CD1c-positive myeloid dendritic cell (primary cell): Measurements from ENCODE around the gene FAM149B1.
"Not testable (repeated sequence)": the region's sequence is repeated elsewhere in the genome, so short reads cannot be mapped to it uniquely, and the experiment has no call there.

Experiments used
- DNase-seq: peaks from one replicate; pipeline ENCODE4 v3.0.0-alpha.2; 2016; ENCODE audit errors: extremely low spot score

FAM149B1 gene

DNA sequence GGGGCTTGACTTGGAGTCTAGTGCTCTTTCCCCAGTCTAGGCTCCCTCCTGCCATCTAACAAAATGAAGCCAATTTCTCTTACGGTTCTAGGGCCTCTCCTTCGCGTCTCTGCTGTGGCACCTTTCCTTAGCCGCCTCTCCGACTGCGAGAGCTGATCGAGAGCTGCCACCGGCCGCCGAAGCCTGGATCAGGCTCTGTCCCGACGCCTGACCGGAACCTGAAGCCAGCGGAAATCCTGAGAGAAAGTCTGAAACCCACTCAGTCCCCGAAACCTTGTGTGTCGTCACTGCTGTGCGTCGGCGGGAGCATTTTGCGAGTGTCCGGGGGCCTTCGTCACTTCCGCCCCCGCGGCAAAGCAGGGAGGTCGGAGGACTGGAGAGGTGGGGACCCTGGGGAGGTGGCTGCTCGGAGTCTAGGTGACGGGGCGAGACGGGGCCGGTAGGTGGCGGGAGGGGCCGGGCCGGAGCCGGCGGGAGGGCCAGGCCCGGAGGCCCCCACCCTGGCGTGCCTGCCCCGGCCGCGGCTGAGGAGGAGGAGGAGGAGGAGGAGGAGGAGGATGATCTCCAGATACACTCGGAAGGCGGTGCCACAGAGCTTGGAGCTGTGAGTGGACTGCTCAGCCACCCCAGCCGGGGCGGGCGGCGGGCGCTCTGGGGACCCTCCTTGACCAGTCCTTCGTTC lies at the start of gene FAM149B1, which contains the start of gene ECD:
FAM149B1 (plus strand) TSS at position 337 of the 682 bp plus-strand sequence; CDS start at position 558, 221 bp downstream.
ECD (minus strand) TSS at position 226 of the 682 bp plus-strand sequence. CDS start 4,071 bp downstream, outside the sequence.
- DNase-seq = peak; percentile 99

GRCh38 chr10:73119457-73119856 lies 48.5 kb upstream of the FAM149B1 start:
- no peak for DNase-seq

GRCh38 chr10:73119952-73120351 lies 48.0 kb upstream of the FAM149B1 start:
- no peak for DNase-seq

- DNase-seq = no peak
Measured at GRCh38 chr10:73126343-73126742, 41.6 kb upstream of the FAM149B1 start.

- DNase-seq = no peak
Measured at GRCh38 chr10:73131301-73131700, 36.6 kb upstream of the FAM149B1 start.

GRCh38 chr10:73131913-73132686 lies 35.8 kb upstream of the FAM149B1 start:
- DNase-seq = no peak

DNA sequence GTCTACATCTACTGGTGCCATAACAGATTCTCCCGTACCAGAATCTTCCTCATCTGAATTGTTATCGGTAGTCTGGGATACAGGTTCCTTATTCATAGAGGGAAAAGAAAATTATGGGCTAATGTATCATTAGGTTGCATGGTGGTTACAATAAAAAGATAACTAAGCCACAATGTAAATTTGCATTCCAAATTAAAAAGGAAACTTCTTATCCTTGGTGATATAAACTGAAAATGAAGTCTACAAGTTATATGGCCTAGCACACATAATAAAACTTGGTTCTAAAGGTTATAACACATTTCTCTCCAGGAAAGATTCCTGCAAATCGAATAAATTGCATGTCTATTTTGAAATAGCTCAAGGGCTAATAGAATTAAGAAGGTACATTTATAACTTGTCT lies 33.2 kb upstream of the FAM149B1 start:
- no peak for DNase-seq

- DNase-seq = no peak
Measured at GRCh38 chr10:73136627-73137026, 31.3 kb upstream of the FAM149B1 start.

DNA sequence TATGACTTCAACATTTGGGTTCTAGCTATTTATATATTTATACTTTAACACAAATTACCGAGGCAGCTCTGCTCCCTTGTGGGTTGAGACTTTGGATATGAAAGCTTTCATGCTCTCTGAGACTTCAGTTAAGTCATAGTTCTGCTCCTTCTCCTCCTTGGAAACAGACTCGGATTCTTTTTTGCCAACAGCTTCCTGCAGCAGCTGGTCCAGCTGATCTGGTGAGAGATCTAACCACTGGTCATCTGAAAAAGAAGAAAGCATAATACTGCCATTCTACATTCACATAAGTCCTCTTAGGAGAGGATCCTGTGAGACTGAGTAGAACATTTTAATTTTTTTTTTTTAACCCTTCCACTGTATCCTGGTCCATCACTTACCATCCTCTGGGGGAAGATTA lies 28.7 kb upstream of the FAM149B1 start:
- no peak for DNase-seq

DNA sequence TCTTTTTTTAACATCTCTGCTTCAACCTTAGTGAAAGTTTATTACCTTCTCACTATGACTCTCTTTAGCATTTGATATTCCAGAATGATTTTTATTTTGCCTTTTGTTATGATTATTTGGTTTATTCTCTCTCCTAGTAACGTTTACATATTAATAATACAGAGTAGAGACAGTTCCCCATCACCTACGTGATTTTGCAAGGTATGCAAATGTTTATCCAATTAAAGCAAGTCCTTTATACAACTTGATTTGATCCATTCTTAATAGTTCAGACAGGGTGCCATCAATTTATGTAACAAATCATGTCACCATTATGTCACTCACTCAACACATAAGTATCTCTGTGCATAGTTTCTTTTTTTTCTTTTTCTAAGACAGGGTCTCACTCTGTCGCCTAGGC lies 26.3 kb upstream of the FAM149B1 start:
- DNase-seq = no peak

DNA sequence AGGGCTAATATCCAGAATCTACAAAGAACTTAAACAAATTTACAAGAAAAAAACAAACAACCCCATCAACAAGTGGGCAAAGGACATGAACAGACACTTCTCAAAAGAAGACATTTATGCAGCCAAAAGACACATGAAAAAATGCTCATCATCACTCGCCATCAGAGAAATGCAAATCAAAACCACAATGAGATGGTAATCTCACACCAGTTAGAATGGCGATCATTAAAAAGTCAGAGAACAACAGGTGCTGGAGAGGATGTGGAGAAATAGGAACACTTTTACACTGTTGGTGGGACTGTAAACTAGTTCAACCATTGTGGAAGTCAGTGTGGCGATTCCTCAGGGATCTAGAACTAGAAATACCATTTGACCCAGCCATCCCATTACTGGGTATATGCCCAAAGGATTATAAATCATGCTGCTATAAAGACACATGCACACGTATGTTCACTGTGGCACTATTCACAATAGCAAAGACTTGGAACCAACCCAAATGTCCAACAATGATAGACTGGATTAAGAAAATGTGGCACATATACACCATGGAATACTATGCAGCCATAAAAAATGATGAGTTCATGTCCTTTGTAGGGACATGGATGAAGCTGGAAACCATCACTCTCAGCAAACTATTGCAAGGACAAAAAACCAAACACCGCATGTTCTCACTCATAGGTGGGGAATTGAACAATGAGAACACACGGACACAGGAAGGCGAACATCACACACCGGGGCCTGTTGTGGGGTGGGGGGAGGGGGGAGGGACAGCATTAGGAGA lies 17.1 kb upstream of the FAM149B1 start:
- DNase-seq = not testable (repeated sequence)

GRCh38 chr10:73152009-73152408 lies 15.9 kb upstream of the FAM149B1 start:
- DNase-seq = no peak

DNA sequence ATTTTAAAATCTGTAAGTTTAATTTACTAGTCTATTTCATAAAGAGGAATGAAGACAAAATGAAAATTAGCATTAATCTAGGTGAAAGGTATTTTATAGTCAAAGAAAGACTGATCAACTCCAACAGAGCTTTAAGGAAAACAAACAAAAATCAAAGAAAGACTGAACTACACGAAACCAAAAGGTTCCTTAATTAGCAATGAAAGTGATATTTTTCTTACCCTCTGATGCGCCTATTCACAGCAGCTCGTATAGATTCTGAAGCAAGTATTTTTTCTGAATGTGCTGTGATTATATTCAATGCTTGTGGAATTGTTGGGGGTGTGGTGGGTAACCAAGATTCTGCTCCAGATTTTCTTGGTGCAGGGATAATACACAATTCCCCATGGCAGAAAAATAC lies 11.9 kb upstream of the FAM149B1 start:
- no peak for DNase-seq

DNA sequence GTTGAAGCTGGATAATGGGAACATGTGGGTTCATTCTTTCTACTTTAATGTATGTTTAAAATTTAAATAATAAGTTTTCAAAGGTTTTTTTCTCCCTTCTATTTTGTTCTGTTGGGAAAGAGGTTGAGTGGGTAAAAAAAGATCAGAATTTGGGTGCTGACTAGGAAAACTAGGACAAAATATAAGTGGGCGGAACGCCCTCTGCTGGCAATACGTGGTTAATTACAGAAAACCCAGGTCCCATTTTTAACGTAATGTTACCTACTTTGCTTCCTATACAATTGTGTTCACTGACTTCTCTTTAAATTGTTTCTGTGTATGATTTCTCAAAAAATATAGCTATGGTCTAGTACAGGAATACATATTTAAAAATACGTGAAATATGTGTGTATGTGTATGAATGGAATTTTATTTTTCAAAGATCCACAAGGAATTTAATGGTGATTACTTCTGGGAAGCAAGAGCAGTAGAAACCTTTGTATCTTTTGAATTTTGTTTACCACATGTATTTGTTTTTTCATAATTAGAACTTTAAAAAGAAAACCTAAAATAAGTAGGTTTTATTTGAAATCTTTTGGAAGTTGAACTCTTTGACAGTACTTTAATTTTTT lies 8.8 kb upstream of the FAM149B1 start:
- DNase-seq = peak; percentile 72

DNA sequence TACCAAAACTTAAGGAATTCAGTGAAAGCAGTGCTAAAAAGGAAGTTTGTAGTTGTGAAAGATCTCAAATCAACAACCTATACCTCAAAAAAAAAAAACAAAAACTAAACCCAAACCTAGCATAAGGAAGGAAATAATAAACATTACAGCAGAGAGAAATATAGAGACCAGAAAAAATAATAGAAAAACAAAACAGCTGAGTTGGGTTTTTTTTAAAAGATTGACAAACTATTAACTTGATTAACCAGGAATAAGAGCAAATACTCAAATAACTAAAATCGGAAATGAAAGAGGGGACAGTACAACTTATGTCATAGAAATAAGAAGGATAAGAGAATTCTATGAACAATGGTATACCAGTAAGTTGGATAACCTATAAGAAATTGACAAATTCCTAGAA lies 6.8 kb upstream of the FAM149B1 start:
- no peak for DNase-seq

DNA sequence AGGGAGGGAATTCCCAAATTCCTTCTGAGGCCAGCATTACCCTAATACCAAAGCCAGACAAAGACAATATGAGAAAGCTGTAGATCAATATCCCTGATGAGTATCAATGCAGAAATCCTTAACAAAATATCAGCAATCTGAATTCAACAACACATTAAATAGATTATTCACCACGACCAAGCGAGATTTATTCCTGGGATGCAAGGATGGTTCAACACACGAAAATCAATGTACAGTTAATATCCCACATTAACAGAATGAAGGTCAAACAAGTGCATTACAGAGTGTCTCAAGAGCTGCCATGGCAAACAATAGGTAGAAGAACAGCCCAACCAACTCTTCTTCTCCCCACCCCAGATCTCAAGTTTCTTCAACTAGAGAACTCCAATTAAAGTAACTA lies 6.3 kb upstream of the FAM149B1 start:
- no peak for DNase-seq

GRCh38 chr10:73163096-73163495 lies 4.8 kb upstream of the FAM149B1 start:
- no peak for DNase-seq

DNA sequence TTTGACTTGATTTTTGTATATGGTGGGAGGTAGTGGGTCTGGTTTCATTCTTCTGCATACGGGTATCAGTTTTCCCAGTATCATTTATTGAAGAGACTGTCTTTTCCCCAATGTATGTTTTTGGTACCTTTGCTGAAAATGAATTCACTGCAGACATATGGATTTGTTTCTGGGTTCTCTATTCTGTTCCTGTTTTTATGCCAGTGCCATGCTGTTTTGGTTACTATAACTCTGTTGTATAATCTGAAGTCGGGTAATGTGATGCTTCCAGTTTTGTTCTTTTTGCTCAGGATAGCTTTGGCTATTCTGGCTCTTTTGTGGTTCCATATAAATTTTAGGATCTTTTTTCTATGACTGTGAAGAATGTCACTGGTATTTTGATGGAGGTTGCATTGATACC lies 947 bp upstream of the FAM149B1 start:
- DNase-seq = no peak

- peak; percentile 60 for DNase-seq
Measured at GRCh38 chr10:73167458-73167782, 499 bp upstream of the FAM149B1 start.

DNA sequence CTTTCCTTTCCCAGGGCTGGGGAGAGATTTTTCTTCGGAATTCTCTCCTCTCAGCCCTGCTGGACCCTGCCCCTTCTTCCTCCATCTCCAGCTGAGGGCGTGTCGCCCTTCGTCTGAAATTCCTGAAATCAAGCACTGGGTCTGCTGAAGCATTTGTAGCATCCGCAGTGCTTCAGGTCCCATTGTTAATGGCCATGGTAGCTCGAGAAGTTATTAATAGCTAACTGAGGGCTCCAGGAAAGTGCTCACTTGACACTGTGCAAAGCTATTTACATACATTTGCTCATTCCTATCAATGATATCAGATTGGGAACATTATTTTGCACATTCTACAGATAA lies 515 bp downstream of the FAM149B1 start:
- DNase-seq = no peak

DNA sequence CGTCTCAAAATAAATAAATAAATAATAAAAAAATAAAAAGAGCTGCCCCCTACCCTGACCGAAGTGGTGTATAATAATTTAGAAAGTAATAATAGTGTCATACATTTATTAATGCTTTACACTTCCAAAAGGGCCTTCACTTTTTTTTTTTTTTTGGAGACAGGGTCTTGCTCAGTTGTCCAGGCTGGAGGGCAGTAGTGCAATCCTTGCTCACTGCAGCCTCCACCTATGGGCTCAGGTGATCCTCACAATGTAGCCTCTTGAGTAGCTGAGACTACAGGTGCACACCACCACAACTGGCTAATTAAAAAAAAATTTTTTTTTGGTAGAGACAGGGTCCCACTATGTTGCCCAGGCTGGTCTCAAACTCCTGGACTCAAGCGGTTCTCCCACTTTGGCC lies 1.4 kb downstream of the FAM149B1 start:
- DNase-seq = no peak

DNA sequence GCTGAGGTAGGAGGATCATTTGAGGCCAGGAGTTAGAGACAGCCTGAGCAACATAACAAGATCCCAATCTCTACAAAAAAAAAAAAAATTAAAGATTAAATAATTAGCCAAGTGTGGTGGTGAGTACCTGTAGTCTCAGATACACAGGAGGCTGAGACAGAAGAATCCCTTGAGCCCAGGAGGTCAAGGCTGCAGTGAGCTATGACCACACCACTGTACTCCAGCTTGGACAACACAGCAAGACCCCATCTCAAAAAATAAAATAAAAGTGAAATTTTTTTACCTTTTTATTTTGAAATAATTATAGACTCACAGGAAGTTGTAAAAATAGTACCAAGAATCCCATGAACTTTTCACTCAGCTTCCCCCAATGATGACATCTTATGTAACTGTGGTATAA lies 4.9 kb downstream of the FAM149B1 start:
- DNase-seq = no peak
